Ovary (tissue), 9 donors: ENCODE data around the gene RUFY3. TPM values are rescaled to one million over a fixed set of nuclear protein-coding genes. Genes with fewer than 3 reads are reported as not detected.

Source experiments
- DNase-seq, 5 donors: peaks; one replicate each; pipeline ENCODE4 v3.0.0-alpha.2; 2019 to 2020
- H3K27ac ChIP-seq, 2 donors: fragments of 200-600 bp; one replicate each; pipeline versions ENCODE4 v1.5.1 to v1.8.0; 2019 to 2022
- H3K27me3 ChIP-seq: fragments of 200-600 bp; one replicate; pipeline ENCODE4 v1.8.0; 2022
- H3K36me3 ChIP-seq: fragments of 200-600 bp; sonication (generic); one replicate; pipeline ENCODE4 v1.5.1; 2019
- H3K4me1 ChIP-seq: one replicate; pipeline ENCODE4 v1.8.1; 2013; ENCODE audit warnings: mild to moderate bottlenecking, moderate library complexity; ENCODE audit not compliant: insufficient read depth
- H3K4me3 ChIP-seq: fragments of 200-600 bp; sonication (generic); one replicate; pipeline ENCODE4 v1.5.1; 2017
- H3K9me3 ChIP-seq, 2 donors: fragments of 200-600 bp in 1 of 2; sonication (generic) in 1 of 2; one replicate each; pipeline versions ENCODE4 v1.5.1 to v1.8.1; 2013 to 2019; ENCODE audit warnings: mild to moderate bottlenecking in 1 of 2, moderate library complexity in 1 of 2
- CTCF ChIP-seq, 3 donors: fragments of 450-650 bp in 2 of 3; fragments of 200-600 bp in 1 of 3; IDR thresholded peaks; one replicate each; pipeline versions ENCODE4 v1.5.1 to v1.8.0; 2016 to 2022; ENCODE audit warnings: antibody characterized with exemption in 3 of 3, mild to moderate bottlenecking in 1 of 3
- EP300 ChIP-seq: sonication (generic); formaldehyde crosslinking; IDR thresholded peaks from one replicate; pipeline ENCODE4 v1.6.1; 2017; ENCODE audit warnings: antibody characterized with exemption
- POLR2A ChIP-seq: fragments of 450-650 bp; IDR thresholded peaks from one replicate; pipeline ENCODE4 v1.6.1; 2017; ENCODE audit warnings: antibody characterized with exemption, mild to moderate bottlenecking, moderate library complexity
- WGBS, 3 donors: extraction: QIAGEN DNeasy Blood & Tissue Kit in 1 of 3; methylation state at CpG; one replicate each; pipeline versions ENCODE4 v1.1.5 to v1.1.7; 2013 to 2017; 5-methylcytosine and 5-hydroxymethylcytosine counted together
- intact Hi-C, 4 donors: fragments of 100-400 bp; cut with DNase I; formaldehyde crosslinking; loops; one replicate each; pipeline versions ENCODE4 v1.11.0 to v1.15.1; 2022 to 2023
- polyA plus RNA-seq, 2 donors: library from polyadenylated mRNA; stranded (reverse); fragments of 200-250 nt in 1 of 2; fragments of 350-450 nt in 1 of 2; fragmentation: Illumina TruSeq in 1 of 2; extraction: RNeasy Lipid Tissue Mini Kit (QIAGEN cat#74804) in 1 of 2; gene quantifications; one replicate each; pipeline ENCODE4 v1.2.3, GENCODE V29; 2013 to 2014
- small RNA-seq: library from RNA; depleted of rRNA; stranded (forward); fragments of <200 nt; gene quantifications from one replicate; pipeline ENCODE3, GENCODE V24; 2016
- total RNA-seq, 7 donors: library from RNA; depleted of rRNA in 2 of 7; stranded (reverse); fragments of >200 nt in 2 of 7; fragmentation: NEBNext Ultra II Directional in 3 of 7; extraction: Animal tissue kit (Norgen Biotek cat#: 25700) in 3 of 7; gene quantifications; one replicate each; pipeline versions ENCODE4 v1.1.0 to v1.2.4, GENCODE V29; 2016 to 2023
- donor health status: DM: no; HTN: no; CAD: no; lungs with moderate emphysema.
- donor health status: DM: no; HTN: no; CAD: no.
- donor health status: Bipolar disorder and iron deficiency.
- donor health status: DM: yes; HTN: yes; CAD: no.
- donor health status: DM: no; HTN: no; CAD: no.
- donor health status: DM: yes; HTN: yes; CAD: no.

Gene RUFY3
- total and polyA plus RNA-seq, 9 donors = 35.2 to 84.0 (median 63.3) TPM

GRCh38 chr4:70844180-70844579, 122.4 kb downstream of the RUFY3 start:
- peaks cover 0 to 2% of the 10 kb centered on the region in 2 donors for H3K9me3 ChIP-seq
- no peaks in the 10 kb centered on the region for H3K36me3 ChIP-seq
- intact Hi-C loops = no loop called here
- H3K27me3 ChIP-seq = no peaks in the 10 kb centered on the region
- TF ChIP-seq CTCF (IDR thresholded peaks at IDR 0.05) = no peak
- H3K27ac ChIP-seq = no peak overlapping the region
- no peak overlapping the region for H3K4me3 ChIP-seq
- 82 to 88% (median 84%) methylated on average over 9 of the region's 9 CpGs for WGBS, 3 donors
- H3K4me1 ChIP-seq = no peaks in the 10 kb centered on the region
- no peak for DNase-seq

- no peaks in the 10 kb centered on the region for H3K36me3 ChIP-seq
- TF ChIP-seq CTCF (IDR thresholded peaks at IDR 0.05) (no peak), POLR2A (no peak), EP300 (no peak)
- no peaks in the 10 kb centered on the region for H3K4me1 ChIP-seq
- no peaks in the 10 kb centered on the region for H3K27me3 ChIP-seq
- intact Hi-C loops = no loop called here
- H3K27ac ChIP-seq = no peak overlapping the region
- DNase-seq = no peak
- H3K4me3 ChIP-seq = no peak overlapping the region
- 88 to 93% (median 88%) methylated on average over 5 of the region's 5 CpGs for WGBS, 3 donors
- peaks cover 0 to under 1% of the 10 kb centered on the region in 2 donors for H3K9me3 ChIP-seq
Observed at GRCh38 chr4:70849291-70849690, 127.5 kb downstream of the RUFY3 start.

- Histone ChIP-seq H3K36me3 (no peaks in the 10 kb centered on the region), H3K27ac (no peak overlapping the region), H3K4me3 (no peak overlapping the region), H3K4me1 (no peaks in the 10 kb centered on the region), H3K27me3 (no peaks in the 10 kb centered on the region), H3K9me3 (no peaks in the 10 kb centered on the region)
- no peak for DNase-seq
- intact Hi-C loops = loop anchor here in 1 of 4 donors (5.0 kb wide), 1 partner anchor 1743 kb away; no protein-coding TSS in a partner anchor
- WGBS, 3 donors = 89 to 95% (median 93%) methylated on average over 2 of the region's 2 CpGs
- TF ChIP-seq EP300 (no peak), CTCF (IDR thresholded peaks at IDR 0.05) (no peak), POLR2A (no peak)
Observed at GRCh38 chr4:70855464-70855863, 133.7 kb downstream of the RUFY3 start.

Small RNA genes lying within 50 kb of the gene (small RNA-seq; reads per million reads assigned to genes)
- gene RF00026 (not detected), gene RNU6-520P (not detected), gene RNU6-784P (not detected), gene RNU6-891P (not detected)

Other genes starting within 250 kb of the RUFY3 start
- not detected for gene MUC7, start 249.8 kb upstream of the RUFY3 start, total RNA-seq
- not detected for gene MUC7, start 249.8 kb upstream of the RUFY3 start, polyA plus RNA-seq
- not detected for gene AMTN, start 203.4 kb upstream of the RUFY3 start, total RNA-seq
- not detected for gene AMTN, start 203.4 kb upstream of the RUFY3 start, polyA plus RNA-seq
- not detected for gene AMBN, start 129.7 kb upstream of the RUFY3 start, total RNA-seq
- gene AMBN, start 129.7 kb upstream of the RUFY3 start, polyA plus RNA-seq = not detected
- gene ENAM, start 93.2 kb upstream of the RUFY3 start, total RNA-seq = under 1 TPM in 2 of 7 donors, not detected in 5; 0.15 to 0.69 TPM
- gene ENAM, start 93.2 kb upstream of the RUFY3 start, polyA plus RNA-seq = 1 to 10 TPM in 1 of 2 donors, under 1 TPM in 1; 0.01 to 1.0 TPM
- 10 to 100 TPM in 1 of 7 donors, 1 to 10 TPM in 6; 1.4 to 27.7 (median 5.6) TPM for gene JCHAIN, start 55.5 kb upstream of the RUFY3 start, total RNA-seq
- 10 to 100 TPM in 1 of 2 donors, 1 to 10 TPM in 1; 8.9 to 93.0 TPM for gene JCHAIN, start 55.5 kb upstream of the RUFY3 start, polyA plus RNA-seq
- gene UTP3, start 33.4 kb upstream of the RUFY3 start, total RNA-seq = 10 to 100 TPM; 10.3 to 25.0 (median 21.5) TPM
- 10 to 100 TPM; 16.7 to 23.1 TPM for gene UTP3, start 33.4 kb upstream of the RUFY3 start, polyA plus RNA-seq
- 10 to 100 TPM; 28.4 to 48.3 (median 44.3) TPM for gene GRSF1, start 117.9 kb downstream of the RUFY3 start, total RNA-seq
- gene GRSF1, start 117.9 kb downstream of the RUFY3 start, polyA plus RNA-seq = 10 to 100 TPM; 40.2 to 78.7 TPM
- 10 to 100 TPM; 13.9 to 25.7 (median 21.9) TPM for gene MOB1B, start 180.4 kb downstream of the RUFY3 start, total RNA-seq
- 10 to 100 TPM in 1 of 2 donors, 1 to 10 TPM in 1; 6.4 to 10.5 TPM for gene MOB1B, start 180.4 kb downstream of the RUFY3 start, polyA plus RNA-seq